Urinary bladder (tissue), 4 donors: ENCODE measurements around the gene MED13. TPM values are rescaled to one million over a fixed set of nuclear protein-coding genes. Genes with fewer than 3 reads are reported as not detected.

Experiments used
- DNase-seq: peaks from one replicate; pipeline ENCODE4 v3.0.0-alpha.2; 2015; ENCODE audit errors: extremely low spot score
- H3K27ac ChIP-seq: one replicate; pipeline ENCODE4 v1.5.1; 2013; ENCODE audit warnings: low read depth, mild to moderate bottlenecking, moderate library complexity
- H3K36me3 ChIP-seq: one replicate; pipeline ENCODE4 v1.6.1; 2013; ENCODE audit warnings: mild to moderate bottlenecking, moderate library complexity; ENCODE audit not compliant: insufficient read depth
- H3K4me1 ChIP-seq: one replicate; pipeline ENCODE4 v1.6.1; 2013; ENCODE audit warnings: mild to moderate bottlenecking, moderate library complexity; ENCODE audit not compliant: insufficient read depth
- H3K4me3 ChIP-seq: one replicate; pipeline ENCODE4 v1.5.1; 2013; ENCODE audit warnings: low read depth, low read length
- WGBS: extraction: QIAGEN DNeasy Blood & Tissue Kit; methylation state at CpG from one replicate; pipeline ENCODE4 v1.1.7; 2013; 5-methylcytosine and 5-hydroxymethylcytosine counted together
- polyA plus RNA-seq: library from polyadenylated mRNA; stranded (reverse); fragments of 200-250 nt; gene quantifications from one replicate; pipeline ENCODE4 v1.2.3, GENCODE V29; 2013
- total RNA-seq: library from RNA; depleted of rRNA; stranded (reverse); fragments of >200 nt; gene quantifications from one replicate; pipeline ENCODE4 v1.2.3, GENCODE V29; 2014
- donor health status: healthy with polysubstance abuse.
- donor health status: healthy.

MED13 gene
- total and polyA plus RNA-seq, 2 donors = 12.1 to 113 TPM

- no peaks in the 10 kb centered on the region for H3K36me3 ChIP-seq
- 40% methylated on average over 2 of the region's 2 CpGs for WGBS
- H3K4me1 ChIP-seq = no peaks in the 10 kb centered on the region
- DNase-seq = no peak
- no peak overlapping the region for H3K4me3 ChIP-seq
- H3K27ac ChIP-seq = no peak overlapping the region
Measured at GRCh38 chr17:62094175-62094574, 29.1 kb upstream of the MED13 start.

- 73% methylated on average over 7 of the region's 7 CpGs for WGBS
- DNase-seq = no peak
- no peaks in the 10 kb centered on the region for H3K4me1 ChIP-seq
- H3K36me3 ChIP-seq = no peaks in the 10 kb centered on the region
- no peak overlapping the region for H3K4me3 ChIP-seq
- no peak overlapping the region for H3K27ac ChIP-seq
Measured at GRCh38 chr17:62093188-62094155, 28.4 kb upstream of the MED13 start.

DNA sequence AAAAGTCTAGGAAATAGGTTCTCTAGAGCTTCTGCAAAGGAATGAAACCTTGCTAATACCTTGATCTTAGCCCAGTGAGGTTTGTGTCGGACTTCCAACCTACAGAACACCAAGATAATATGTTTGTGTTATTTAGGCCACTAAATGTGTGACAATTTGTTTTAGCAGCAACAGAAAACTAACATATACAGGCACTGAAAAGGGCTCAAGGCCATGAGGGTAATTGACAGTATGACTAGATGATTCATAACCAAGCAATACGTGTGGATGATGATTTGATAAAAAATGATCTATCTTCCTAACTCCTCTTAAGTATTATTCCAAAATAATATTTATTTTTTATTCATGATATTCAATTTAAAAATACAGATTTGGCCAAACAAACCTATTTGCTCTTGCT is 27.7 kb upstream of the MED13 start:
- 82% methylated on average over 2 of the region's 2 CpGs for WGBS
- no peaks in the 10 kb centered on the region for H3K36me3 ChIP-seq
- H3K4me1 ChIP-seq = no peaks in the 10 kb centered on the region
- DNase-seq = no peak
- H3K4me3 ChIP-seq = no peak overlapping the region
- H3K27ac ChIP-seq = no peak overlapping the region

- Histone ChIP-seq H3K4me3 (no peak overlapping the region), H3K36me3 (no peaks in the 10 kb centered on the region), H3K4me1 (no peaks in the 10 kb centered on the region), H3K27ac (no peak overlapping the region)
- WGBS = 76% methylated on average over 1 of the region's 1 CpG
- DNase-seq = no peak
Measured at GRCh38 chr17:62091804-62092203, 26.7 kb upstream of the MED13 start.

GRCh38 chr17:62090868-62091267 is 25.8 kb upstream of the MED13 start:
- 89% methylated on average over 9 of the region's 9 CpGs for WGBS
- no peaks in the 10 kb centered on the region for H3K4me1 ChIP-seq
- no peaks in the 10 kb centered on the region for H3K36me3 ChIP-seq
- H3K27ac ChIP-seq = no peak overlapping the region
- H3K4me3 ChIP-seq = no peak overlapping the region
- no peak for DNase-seq

DNA sequence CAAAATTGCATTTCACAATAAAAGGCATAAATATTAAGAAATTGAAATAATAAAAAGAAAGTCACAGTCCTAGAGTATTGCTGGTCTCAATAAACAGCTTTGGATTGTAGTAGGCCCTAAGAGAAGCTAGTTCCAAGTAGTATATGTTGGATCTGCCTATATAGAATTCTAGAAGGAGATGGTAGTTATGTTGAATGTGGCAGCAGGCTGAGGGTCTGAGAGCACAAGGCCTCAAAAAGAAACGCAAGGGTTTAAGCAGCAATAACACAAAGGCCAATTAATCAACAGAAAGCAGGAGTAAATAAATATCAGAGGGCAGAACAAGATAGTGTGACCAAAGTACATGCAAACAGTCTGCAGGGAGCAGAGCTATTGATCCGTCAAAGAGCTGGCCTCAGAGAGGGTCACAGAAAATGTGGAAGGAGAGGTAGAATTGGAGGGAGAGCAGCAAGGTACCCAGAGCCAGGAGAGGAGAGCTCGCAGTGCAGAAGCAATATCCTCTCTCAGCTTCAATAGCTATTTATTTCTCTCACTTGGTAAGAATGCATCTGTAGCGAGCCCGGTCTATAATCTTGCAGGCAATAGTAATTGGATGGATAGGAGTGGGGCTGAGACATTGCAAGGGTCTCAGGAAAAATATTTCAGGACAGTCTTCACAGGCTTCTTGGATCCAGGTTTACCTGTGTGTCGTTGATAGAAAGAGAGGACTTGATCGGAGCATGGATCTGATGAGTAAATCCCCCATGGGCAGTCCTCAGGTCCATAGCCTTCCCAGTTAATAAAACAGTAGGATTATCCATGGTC is 25.1 kb upstream of the MED13 start:
- Histone ChIP-seq H3K27ac (no peak overlapping the region), H3K4me3 (no peak overlapping the region), H3K4me1 (no peaks in the 10 kb centered on the region), H3K36me3 (no peaks in the 10 kb centered on the region)
- WGBS = 91% methylated on average over 7 of the region's 7 CpGs
- no peak for DNase-seq

GRCh38 chr17:62089334-62089733 is 24.3 kb upstream of the MED13 start:
- H3K36me3 ChIP-seq = no peaks in the 10 kb centered on the region
- no peak overlapping the region for H3K4me3 ChIP-seq
- H3K4me1 ChIP-seq = no peaks in the 10 kb centered on the region
- WGBS = 59% methylated on average over 3 of the region's 3 CpGs
- no peak overlapping the region for H3K27ac ChIP-seq
- DNase-seq = no peak

DNA sequence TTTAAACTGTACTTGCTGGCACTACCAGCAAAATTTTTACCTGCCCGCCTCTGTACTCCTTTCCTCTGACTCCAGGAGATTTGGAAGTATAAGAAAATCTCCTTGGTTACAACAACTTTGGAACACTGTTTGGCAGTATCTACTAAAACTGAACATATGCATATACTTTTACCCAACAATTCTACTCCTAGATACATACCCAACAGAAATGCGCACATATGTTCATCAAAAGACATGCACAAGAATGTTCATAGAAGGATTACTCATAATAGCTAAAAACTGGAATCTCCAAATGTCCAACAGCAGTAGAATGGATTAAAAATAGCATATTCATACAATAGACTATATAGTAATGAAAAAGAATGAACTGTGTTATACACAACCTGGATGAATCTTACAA is 21.7 kb upstream of the MED13 start:
- 93% methylated on average over 2 of the region's 2 CpGs for WGBS
- no peak overlapping the region for H3K27ac ChIP-seq
- no peak for DNase-seq
- no peak overlapping the region for H3K4me3 ChIP-seq
- no peaks in the 10 kb centered on the region for H3K4me1 ChIP-seq
- H3K36me3 ChIP-seq = no peaks in the 10 kb centered on the region

GRCh38 chr17:62085511-62086408 is 20.7 kb upstream of the MED13 start:
- no peak overlapping the region for H3K27ac ChIP-seq
- no peaks in the 10 kb centered on the region for H3K4me1 ChIP-seq
- no peaks in the 10 kb centered on the region for H3K36me3 ChIP-seq
- WGBS = 63% methylated on average over 7 of the region's 7 CpGs
- no peak for DNase-seq
- no peak overlapping the region for H3K4me3 ChIP-seq

GRCh38 chr17:62084585-62084984 is 19.5 kb upstream of the MED13 start:
- 76% methylated on average over 3 of the region's 3 CpGs for WGBS
- no peak for DNase-seq
- H3K36me3 ChIP-seq = no peaks in the 10 kb centered on the region
- no peak overlapping the region for H3K27ac ChIP-seq
- no peaks in the 10 kb centered on the region for H3K4me1 ChIP-seq
- no peak overlapping the region for H3K4me3 ChIP-seq

- H3K4me3 ChIP-seq = no peak overlapping the region
- DNase-seq = no peak
- no peaks in the 10 kb centered on the region for H3K4me1 ChIP-seq
- WGBS = 96% methylated on average over 3 of the region's 3 CpGs
- no peaks in the 10 kb centered on the region for H3K36me3 ChIP-seq
- H3K27ac ChIP-seq = no peak overlapping the region
Measured at GRCh38 chr17:62083651-62084050, 18.6 kb upstream of the MED13 start.

DNA sequence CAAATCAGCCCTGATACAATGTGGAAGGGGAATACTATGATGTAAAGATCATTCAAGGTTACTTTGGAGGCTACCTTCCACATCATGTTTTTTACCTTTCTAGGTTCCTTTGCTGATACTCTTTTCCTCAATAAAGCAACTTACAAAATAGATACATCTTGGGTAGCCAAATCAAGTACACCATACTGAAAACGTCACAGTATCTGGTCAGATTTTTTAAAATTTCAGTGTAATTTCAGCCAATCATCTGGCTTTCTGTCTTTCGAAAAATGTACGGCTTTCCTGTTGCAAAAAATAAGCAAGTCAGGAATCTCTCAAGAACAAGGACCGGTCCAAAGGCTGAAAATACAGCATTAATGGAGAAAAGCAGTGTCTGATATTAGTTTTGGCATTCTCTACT is 15.6 kb upstream of the MED13 start:
- H3K4me1 ChIP-seq = no peaks in the 10 kb centered on the region
- no peak overlapping the region for H3K4me3 ChIP-seq
- no peaks in the 10 kb centered on the region for H3K36me3 ChIP-seq
- no peak overlapping the region for H3K27ac ChIP-seq
- WGBS = 79% methylated on average over 4 of the region's 4 CpGs
- DNase-seq = no peak

DNA sequence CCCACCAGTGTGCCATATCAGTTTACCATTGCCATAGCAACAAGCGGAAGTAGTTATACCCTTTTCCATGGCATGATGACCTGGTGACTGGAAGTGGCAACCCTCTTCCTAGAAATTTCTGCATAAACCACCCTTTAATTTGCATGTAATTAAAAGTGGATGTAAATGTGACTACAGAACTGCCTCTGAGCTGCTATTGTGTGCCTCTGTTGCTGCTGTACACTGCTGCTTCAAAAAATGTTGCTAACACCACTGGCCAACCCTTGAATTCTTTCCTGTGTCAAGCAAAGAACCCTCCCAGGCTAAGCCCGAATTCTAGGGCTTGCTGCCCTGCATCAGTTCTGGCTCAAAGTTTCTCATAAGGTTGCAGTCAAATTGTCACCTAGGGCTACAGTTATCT is 12.9 kb upstream of the MED13 start:
- Histone ChIP-seq H3K36me3 (no peaks in the 10 kb centered on the region), H3K4me3 (no peak overlapping the region), H3K4me1 (no peaks in the 10 kb centered on the region), H3K27ac (no peak overlapping the region)
- DNase-seq = no peak
- WGBS = 84% methylated on average over 2 of the region's 2 CpGs
